GM21423 (cell line): ENCODE results near the gene HSPBP1.
A peak's percentile ranks its signal among the peaks of the same experiment; 100 is the strongest.
"Not testable (repeated sequence)": the region's sequence is repeated elsewhere in the genome, so short reads cannot be mapped to it uniquely, and the experiment has no call there.

ENCODE experiments used
- ATAC-seq: cut with Tn5 transposase; IDR thresholded peaks from one replicate; pipeline ENCODE4 v1.9.1; 2021; ENCODE audit warnings: mild to moderate bottlenecking, moderate library complexity; ENCODE audit not compliant: unreplicated experiment

The HSPBP1 gene

GRCh38 chr19:55279770-55280643 is at the start of gene HSPBP1:
Gene HSPBP1, minus strand, starts transcription at chr19:55280110. Its CDS starts 502 bp downstream, at chr19:55279608.
- peak; percentile 60 for ATAC-seq

GRCh38 chr19:55328774-55329318 is 48.9 kb upstream of the HSPBP1 start:
- not testable (repeated sequence) for ATAC-seq

- no peak for ATAC-seq
These were observed 45.3 kb upstream of the HSPBP1 start, which contains the start of gene TMEM150B for GRCh38 chr19:55325172-55325571. Gene TMEM150B, minus strand, starts transcription at chr19:55325341. Its CDS starts 4,305 bp downstream, at chr19:55321036.

GRCh38 chr19:55324662-55325061 is 44.8 kb upstream of the HSPBP1 start:
- ATAC-seq: no peak

GRCh38 chr19:55322204-55322885 is 42.4 kb upstream of the HSPBP1 start:
- no peak for ATAC-seq

- no peak for ATAC-seq
These were observed 41.7 kb upstream of the HSPBP1 start for GRCh38 chr19:55321466-55322137.

- no peak for ATAC-seq
These were observed 41.0 kb upstream of the HSPBP1 start for GRCh38 chr19:55320844-55321419.

- ATAC-seq: no peak
These were observed 39.9 kb upstream of the HSPBP1 start for GRCh38 chr19:55319785-55320184.

GRCh38 chr19:55316646-55317045 is 36.7 kb upstream of the HSPBP1 start:
- no peak for ATAC-seq

- ATAC-seq: no peak
These were observed 36.1 kb upstream of the HSPBP1 start for GRCh38 chr19:55315956-55316525.

GRCh38 chr19:55314396-55314795 is 34.5 kb upstream of the HSPBP1 start:
- no peak for ATAC-seq

- ATAC-seq: no peak
These were observed 33.0 kb upstream of the HSPBP1 start for GRCh38 chr19:55312621-55313512.

GRCh38 chr19:55311797-55312196 is 31.9 kb upstream of the HSPBP1 start:
- ATAC-seq: no peak

- no peak for ATAC-seq
These were observed 31.5 kb upstream of the HSPBP1 start for GRCh38 chr19:55311397-55311796.

GRCh38 chr19:55310498-55310897 is 30.6 kb upstream of the HSPBP1 start:
- ATAC-seq: no peak

- ATAC-seq: no peak
These were observed 29.5 kb upstream of the HSPBP1 start for GRCh38 chr19:55309448-55309847.

- no peak for ATAC-seq
These were observed 28.4 kb upstream of the HSPBP1 start for GRCh38 chr19:55308281-55308680.

GRCh38 chr19:55306712-55307111 is 26.8 kb upstream of the HSPBP1 start:
- no peak for ATAC-seq

- no peak for ATAC-seq
These were observed 26.2 kb upstream of the HSPBP1 start for GRCh38 chr19:55305983-55306562.
